GM10847 (cell line): ENCODE data around the gene CNKSR3.

ENCODE experiments used
- POLR2A ChIP-seq: IDR thresholded peaks from 2 replicates; pipeline ENCODE4 v1.6.1; 2011; ENCODE audit not compliant: insufficient read length; ENCODE audit errors: extremely low read depth

The CNKSR3 gene

DNA sequence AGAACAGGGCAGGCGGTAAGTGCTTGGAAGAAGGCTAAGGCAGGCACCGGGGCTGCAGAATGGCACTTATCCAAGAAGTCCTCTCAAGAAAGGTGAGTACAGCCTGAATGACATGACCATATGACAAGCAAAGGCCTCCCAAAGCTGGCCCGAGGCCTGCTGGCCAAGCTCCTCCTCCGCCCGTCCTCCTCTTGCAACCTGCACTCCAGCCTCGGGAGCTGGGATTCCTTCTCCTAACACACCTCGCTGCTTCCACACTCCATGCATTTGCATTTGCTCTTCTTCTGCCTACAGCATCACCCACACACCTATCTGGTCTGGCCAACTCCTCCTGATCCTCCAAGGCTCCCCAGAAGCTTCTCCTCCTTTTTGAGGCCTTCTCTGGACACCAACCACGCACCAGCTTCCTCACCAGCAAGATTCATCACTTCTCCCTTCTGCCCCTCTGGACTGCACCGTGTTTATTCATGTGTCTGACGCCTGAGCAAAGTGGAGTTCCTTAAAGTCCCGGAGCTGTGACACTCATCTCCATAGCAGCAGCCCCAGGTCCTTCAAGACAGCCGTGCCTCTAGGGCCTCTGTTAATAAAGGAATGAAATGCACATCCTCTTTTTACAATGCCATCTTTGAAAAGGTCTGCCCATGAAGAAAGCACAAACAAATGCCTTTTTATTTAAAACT is 32.3 kb downstream of the CNKSR3 start:
- no peak for TF ChIP-seq POLR2A

DNA sequence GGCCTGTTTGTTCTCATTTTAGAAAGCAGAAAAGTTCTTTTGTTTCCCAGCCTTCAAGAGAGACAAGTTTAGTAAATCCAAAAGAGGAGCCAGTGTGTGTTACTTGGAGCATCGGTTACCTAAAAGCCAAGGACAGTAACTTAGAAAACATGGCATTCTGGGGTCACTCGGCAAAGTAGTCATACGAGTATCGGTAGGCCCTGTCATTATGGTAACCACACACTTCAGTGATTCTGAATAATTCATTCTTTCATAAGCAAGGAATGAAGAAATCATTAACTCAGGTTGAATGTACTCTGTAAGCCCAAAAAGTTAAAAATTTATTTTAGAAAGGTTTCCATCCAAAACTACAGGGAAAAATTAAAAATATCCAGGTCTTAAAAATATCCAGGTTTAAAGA is 34.0 kb downstream of the CNKSR3 start:
- TF ChIP-seq POLR2A: no peak

- TF ChIP-seq POLR2A: no peak
These were observed 35.6 kb downstream of the CNKSR3 start for GRCh38 chr6:154474648-154475428.

DNA sequence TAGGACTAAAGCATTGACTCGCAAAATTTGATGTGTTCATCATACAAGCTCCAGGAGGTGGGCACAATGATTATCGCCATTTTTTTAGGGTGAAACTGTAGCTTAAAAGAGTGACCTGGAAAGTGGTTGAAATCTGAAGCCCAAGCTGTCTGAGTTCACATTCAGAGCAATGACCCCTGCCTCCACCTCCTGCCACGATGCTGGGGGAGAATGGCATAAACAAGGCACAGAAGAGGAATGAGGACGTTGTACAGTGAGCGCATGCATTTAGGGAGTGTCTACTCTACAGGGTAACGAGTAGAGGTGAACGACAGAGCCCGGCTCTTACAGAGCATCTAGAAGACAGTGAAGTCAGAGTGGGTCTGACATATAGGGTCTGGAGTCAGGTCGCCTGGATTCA is 37.2 kb downstream of the CNKSR3 start:
- TF ChIP-seq POLR2A: no peak

DNA sequence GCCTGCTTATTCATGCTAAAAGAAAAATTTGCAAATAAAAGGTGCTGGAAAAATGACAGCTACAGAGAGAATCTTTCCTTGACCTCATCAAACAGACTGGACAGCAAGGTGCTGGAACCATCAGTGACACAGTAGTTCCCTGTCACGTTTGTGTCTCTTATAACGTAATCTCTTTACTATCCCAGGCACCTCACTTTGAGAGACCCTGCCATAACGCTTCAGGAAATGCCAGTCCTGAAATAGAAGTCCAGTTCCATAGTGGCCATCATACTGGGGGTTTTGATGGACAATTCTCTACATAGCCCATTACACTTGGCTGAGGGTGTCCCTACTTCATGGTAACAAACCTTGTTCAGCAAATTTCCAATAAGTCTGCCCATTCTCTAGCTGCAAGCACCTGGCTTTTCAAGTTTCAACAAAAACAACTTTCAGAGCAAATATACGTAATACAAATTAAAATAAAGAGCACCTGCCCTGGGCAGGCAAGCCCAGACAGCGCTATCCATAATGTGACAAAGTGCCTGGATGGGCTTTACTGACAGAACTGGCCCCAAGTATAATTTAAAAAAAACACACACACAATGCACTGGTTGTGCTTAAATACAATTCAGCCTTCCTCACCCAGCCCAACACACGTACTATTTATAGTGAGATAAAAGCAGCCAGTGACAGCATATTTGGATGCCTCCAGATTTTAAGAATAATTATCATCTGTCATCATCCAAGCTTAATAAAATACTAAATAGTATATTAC is 38.7 kb downstream of the CNKSR3 start:
- no peak for TF ChIP-seq POLR2A

- TF ChIP-seq POLR2A: no peak
These were observed 41.1 kb downstream of the CNKSR3 start for GRCh38 chr6:154469306-154469935.

- no peak for TF ChIP-seq POLR2A
These were observed 41.7 kb downstream of the CNKSR3 start for GRCh38 chr6:154468760-154469159.

DNA sequence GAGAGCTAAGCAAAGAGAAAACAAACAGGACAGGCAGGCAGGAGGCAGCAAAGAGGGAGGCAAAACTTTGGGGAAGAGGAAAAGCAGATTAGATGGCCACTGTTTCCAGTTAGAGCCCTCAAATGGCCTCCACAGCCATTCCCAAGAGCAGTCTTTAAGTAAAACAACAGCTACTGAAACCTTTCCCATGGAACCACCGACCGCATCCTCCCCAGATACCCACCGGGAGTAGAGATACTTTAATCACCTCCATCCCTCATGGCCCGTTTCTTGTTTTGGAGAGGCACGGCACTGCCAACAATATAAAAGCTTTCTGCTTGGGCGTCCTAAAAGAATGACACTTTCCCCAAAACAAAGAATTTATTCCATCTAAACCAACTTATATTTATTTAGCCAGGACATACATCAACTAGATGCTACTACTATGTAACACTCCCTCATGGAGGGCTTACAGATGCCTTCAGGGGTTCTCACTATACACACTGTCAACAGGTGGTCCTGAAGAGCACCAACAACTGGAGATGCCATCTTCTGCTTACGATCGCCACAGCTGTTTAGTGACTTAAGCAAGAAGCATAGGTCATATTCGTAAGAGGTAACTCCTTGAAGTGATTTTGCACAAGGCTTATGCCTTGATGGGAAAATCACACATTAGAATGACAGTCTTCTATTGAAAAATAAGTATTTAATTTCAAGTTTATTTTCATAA is 43.4 kb downstream of the CNKSR3 start:
- TF ChIP-seq POLR2A: no peak

GRCh38 chr6:154466139-154466538 is 44.3 kb downstream of the CNKSR3 start:
- TF ChIP-seq POLR2A: no peak

- TF ChIP-seq POLR2A: no peak
These were observed 46.7 kb downstream of the CNKSR3 start for GRCh38 chr6:154463573-154464419.

DNA sequence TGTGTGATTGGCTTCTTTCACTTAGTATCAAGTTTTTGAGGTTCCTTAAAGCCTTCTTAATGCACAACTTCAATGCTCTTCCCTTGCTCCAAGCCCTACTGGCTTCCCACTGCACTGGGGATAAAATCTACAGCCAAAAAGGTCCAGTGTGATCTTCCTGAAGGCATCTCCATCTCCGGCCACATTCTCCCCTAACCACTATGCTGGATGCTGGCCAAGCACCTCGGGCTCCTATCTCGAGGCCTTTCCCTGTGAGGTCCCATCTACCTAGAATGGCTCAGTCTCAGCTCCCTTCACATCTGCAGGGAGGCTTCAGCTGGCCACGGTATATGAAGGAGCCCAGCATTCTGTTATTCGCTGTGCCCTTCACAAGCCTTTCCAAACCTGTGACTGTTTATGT is 48.1 kb downstream of the CNKSR3 start:
- TF ChIP-seq POLR2A: no peak

- TF ChIP-seq POLR2A: no peak
These were observed 49.1 kb downstream of the CNKSR3 start for GRCh38 chr6:154461348-154461747.

DNA sequence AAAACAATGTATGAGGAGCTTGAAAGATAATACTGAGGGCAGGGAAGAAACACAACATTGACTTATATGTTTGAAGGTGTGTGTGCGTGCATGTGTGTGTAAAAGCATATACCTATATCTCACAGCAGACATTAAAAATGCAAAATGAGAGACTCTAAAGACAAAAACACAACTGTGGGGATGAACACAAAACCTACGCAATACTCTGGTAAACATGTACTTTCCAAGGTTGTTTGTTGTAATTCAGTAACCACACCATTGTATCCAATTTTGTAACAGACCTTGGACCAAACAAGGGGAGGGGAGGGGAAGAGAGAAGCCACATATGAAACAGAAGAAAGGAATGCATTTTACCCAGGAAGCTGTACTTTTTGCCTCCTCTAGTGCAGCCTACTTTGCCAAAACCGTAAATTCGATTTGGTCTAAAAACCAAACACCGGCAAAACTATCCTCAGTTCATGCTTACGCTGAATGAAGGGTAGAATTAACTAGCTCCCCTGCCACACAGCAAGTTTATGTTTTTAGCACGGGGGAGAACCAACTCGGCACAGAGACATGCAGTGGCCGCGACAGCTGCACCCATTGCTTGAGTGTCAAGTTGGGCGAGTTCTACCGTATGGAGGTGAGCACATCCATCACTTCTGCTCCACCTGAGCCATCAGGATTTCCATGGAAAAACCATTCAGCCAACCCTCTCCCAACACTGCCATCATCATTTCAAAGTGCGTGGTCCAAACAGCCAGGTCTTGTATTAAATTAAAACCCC is 50.0 kb downstream of the CNKSR3 start:
- TF ChIP-seq POLR2A: no peak

DNA sequence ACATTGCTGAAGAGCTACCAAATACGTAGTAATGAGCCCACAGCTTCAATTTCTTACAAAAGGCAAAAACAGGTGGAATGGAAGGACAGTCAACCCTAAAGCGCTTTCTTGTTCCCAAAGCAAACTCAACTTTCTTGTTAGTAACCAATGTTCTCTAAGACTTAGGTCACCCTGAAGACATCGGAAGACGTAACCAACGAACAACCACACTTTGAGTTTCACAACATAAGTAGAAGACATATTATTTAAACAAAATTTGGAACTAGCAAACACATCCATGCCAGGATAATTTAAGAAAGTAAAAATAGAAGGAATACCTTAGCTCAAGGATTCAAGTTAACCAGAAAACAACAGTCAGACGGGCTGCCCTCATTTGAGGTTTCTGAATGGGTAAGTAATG is 51.0 kb downstream of the CNKSR3 start:
- no peak for TF ChIP-seq POLR2A
